GM21786 (cell line): ENCODE results near the gene FRMD4A.
"Not testable (repeated sequence)": the region's sequence is repeated elsewhere in the genome, so short reads cannot be mapped to it uniquely, and the experiment has no call there.

ENCODE experiments used
- ATAC-seq: cut with Tn5 transposase; IDR thresholded peaks from one replicate; pipeline ENCODE4 v1.9.1; 2021; ENCODE audit not compliant: unreplicated experiment

Gene FRMD4A

DNA sequence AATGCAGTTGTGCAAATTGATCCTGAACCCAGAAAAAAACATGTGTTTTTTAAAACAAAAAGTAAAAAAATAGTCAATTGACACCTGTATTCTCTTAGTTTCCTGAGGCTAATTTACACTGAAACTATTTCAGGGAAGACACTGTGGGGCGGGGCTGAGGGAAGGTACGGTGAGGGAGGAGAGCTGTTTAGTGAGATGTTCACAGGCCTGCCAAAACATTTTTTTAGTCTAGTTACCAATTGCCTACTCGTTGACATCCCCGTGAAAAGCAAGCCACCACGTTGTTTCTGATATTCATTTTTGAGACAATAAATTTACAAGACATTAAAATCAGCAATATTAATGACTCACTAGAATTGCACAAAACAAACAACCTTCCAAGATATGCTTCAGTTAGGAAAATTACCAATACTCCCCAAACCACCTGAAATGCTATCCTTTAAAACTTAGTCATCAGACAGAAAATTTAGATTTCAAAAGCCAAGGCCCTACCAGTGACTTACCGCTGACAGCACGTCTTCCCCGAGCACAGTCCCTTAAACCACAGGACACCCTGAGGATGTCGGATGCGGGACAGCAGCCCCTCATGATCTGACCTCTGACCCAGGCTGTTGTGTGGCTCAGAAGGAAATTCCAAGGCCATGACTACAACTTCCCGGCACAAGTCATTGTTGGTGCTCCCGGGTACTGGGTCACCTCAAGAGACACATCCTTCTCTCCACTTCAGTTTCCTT, 464.8 kb downstream of the FRMD4A start:
- ATAC-seq, result no peak

DNA sequence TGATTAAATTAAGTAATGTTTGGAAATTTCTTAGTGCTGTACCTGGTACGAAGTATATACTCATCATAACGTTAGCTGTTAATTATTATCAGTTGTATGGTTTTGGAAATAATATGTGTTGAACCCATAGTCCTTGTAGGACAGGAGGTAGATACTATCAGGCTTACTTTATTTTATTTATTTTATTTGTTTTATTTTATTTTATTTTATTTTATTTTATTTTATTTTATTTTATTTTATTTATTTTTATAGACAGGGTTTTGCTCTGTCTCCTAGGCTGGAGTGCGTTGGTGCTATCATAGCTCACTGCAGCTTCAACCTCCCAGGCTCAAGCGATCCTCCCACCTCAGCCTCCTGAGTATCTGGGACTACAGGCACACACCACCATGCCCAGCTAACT, 465.5 kb downstream of the FRMD4A start:
- not testable (repeated sequence) for ATAC-seq

DNA sequence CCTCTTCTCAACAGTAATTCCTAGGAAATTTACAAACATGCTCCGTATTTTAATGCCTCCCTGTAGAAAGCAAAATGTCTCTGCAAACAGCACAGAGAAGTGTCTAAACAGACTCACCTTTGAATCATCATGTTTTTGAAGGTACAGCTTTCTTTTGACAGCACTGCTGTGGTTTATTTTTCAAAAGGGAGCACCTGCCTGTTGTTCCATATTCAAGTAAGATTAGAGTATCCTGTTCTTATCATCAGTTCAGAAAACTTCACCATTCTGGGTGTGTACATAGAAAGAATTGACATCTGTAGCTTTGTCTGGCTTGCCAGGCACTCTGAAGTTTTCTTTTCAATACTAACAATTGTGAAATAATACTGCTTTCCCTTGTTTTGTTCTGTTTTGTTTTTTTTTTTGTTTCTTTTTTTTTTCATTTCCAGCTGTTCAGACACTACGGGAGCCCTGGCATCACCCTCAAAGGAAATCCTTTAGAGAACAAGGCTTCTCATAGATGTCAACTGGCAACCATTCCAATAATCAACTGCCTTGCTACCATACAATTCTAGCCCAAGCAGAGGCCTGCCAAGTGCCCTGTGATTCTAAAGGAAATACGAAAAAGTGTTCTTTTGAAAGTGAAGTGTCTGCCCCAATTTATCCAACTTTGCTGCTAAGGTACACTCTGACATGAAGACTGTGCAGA, 468.0 kb downstream of the FRMD4A start:
- ATAC-seq, result no peak

DNA sequence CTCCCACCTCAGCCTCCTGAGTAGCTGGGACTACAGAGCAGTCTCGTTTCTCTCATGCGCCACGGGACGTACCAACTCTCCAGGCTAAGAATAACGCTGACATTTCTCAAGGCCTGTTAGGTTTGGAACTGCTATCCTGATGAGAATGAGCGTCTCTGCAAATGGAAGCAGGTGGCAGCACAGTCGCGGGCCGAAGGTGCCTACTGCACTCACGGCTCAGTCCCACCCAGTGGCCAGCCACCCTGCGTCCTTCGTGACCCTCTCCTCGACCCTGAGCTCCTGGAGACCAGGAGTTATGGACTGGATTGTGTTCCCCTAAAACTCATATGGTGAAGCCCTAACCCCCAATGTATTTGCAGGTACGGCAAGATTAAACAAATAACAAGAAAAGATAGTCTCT, 469.8 kb downstream of the FRMD4A start:
- no peak for ATAC-seq

- ATAC-seq, result no peak
These were observed 470.6 kb downstream of the FRMD4A start for GRCh38 chr10:13859979-13860654.

- no peak for ATAC-seq
These were observed 472.0 kb downstream of the FRMD4A start for GRCh38 chr10:13858709-13859108.

GRCh38 chr10:13857451-13857850, 473.3 kb downstream of the FRMD4A start:
- ATAC-seq, result no peak

DNA sequence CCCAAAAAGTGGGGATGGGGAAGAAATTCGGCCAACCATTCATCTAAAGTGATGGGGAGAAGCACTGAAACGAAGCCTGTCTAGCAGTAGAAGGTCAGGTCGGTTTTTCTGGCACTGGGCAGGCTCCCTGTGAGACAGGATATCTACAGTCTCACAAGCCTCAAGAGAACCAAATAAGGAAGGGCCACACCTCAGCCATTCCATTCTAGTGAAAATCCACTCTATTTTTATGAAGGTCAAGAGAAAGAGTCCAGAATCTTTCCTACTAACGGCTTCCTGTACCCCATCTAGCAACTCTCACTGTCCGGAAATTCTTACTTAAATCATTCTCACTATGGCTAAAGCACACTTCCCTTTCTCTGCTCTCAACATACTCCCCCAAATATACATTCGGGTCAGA, 476.9 kb downstream of the FRMD4A start:
- no peak for ATAC-seq

GRCh38 chr10:13852872-13853271, 477.9 kb downstream of the FRMD4A start:
- ATAC-seq, result no peak

DNA sequence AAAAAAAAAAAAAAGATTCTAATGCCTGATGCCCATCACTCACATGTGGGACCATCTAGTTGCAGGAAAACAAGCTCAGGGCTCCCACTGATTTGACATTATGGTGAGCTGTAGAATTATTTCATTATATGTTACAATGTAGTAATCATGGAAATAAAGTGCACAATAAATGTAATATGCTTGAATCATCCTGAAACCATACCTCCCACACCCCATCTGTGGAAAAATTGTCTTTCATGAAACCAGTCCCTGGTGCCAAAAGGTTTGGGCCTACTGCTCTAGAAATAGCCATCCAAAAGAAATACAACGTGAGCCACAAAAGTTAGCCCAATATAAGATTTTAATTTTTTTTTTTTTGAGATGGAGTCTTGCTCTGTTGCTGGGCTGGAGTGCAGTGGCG, 478.8 kb downstream of the FRMD4A start:
- no peak for ATAC-seq

DNA sequence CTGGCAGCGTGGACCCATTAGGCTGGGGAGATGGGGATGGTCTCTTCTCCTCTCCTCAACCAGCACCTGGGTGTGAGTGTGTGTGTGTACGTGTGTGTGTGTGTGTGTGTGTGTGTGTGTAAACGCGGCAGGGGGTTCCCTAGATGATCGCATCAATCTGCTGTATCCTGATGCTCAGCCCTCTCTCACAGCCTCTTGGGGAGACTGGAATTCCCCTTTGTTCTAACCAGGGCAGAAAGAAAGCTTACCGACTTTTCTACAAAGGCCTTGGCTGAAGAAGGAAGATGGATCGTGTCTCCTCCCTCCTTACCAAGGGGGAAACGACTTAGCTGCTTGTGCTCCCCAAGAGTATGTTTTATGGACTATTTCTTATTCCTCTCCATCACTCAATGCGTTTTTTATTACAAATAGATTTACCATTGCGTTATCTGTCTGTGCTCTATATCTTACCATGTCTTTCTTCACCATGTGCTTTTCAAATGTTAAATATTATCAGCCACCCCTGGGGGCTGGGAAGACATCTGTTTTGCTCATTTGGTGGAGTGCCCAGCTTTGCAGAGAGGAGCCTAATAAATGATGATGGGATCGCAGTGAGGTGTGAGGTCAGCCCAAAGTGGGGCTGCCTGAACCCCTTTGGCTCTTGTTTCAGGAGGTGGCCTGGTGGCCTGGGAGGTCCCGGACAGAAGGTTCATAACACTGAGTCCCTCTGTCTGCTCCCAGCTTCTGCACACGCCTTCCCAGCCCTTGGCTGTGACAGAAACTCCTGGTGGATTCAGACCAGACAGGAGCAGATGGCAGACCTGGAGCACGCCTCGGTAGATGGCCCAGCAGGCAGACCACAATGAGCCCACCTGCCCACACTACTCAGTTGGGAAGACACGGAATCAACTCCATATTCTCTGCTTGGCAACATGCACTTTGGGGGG, 481.9 kb downstream of the FRMD4A start:
- ATAC-seq, result no peak

GRCh38 chr10:13847201-13847631, 483.5 kb downstream of the FRMD4A start:
- no peak for ATAC-seq

- no peak for ATAC-seq
These were observed 484.8 kb downstream of the FRMD4A start for GRCh38 chr10:13845897-13846296.

GRCh38 chr10:13844651-13845050, 486.1 kb downstream of the FRMD4A start:
- no peak for ATAC-seq

DNA sequence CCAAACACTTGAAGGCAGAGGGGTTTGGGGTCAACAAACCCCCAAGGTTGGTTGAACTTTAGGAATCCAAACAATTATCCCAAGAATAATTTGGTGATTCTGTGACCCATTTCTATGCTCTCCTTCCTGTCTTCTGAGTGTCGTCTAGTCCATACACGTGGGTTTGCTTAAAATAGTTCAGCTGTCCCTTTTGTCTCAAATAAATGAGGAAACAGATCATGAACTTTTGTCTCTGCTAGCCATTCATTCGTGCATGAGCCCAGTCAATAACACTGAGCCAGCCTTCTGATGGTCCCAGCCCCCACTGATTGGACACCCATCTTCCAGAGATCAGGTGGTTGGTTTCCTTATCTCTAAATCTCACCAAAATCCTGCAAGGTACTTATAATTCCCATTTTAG, 488.6 kb downstream of the FRMD4A start:
- ATAC-seq, result no peak

GRCh38 chr10:13840036-13840435, 490.7 kb downstream of the FRMD4A start:
- no peak for ATAC-seq

DNA sequence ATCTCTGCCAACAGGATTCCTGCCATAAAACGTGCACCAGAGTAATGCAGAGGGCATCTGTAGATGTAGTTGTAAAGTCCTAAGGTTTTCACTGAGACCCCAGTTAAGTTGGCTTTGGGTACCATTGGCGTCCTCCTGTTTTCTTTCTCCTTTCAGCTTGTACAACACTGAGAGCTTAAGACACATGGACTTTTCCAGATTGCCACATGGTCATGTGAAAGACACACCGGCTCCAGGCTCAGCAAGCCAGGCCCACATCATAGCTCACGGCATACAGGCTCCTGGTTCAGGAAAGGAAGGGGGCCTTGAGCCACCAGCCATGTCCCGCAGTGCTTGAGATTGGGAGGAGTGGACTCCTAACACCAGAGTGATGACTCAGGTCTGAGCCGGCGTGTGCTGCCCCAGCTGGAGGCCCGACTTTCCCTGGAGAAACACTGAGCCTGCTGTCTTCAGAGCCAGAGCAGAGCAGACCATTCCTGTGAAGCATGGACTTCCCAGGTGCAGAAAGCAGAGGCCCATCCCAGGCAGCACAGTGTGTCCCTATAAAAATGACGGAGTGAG, 491.2 kb downstream of the FRMD4A start:
- no peak for ATAC-seq

DNA sequence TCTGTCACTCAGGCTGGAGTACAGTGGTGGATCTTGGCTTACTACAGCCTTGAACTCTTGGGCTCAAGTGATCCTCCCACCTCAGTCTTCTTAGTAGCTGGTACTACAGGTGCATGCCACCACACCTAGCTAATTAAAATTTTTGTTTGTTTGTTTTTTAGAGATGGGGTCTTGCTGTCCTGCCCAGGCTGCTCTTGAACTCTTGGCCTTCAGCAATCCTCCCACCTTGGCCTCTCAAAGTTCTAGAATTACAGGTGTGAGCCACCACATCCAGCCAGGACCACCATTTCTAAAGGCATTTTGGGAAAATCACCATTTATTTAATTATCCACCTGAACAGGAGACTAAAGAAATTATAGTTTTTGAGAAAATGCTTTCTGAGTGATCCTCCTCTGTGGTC, 491.7 kb downstream of the FRMD4A start:
- ATAC-seq, result no peak

GRCh38 chr10:13837966-13838365, 492.8 kb downstream of the FRMD4A start:
- ATAC-seq, result no peak

DNA sequence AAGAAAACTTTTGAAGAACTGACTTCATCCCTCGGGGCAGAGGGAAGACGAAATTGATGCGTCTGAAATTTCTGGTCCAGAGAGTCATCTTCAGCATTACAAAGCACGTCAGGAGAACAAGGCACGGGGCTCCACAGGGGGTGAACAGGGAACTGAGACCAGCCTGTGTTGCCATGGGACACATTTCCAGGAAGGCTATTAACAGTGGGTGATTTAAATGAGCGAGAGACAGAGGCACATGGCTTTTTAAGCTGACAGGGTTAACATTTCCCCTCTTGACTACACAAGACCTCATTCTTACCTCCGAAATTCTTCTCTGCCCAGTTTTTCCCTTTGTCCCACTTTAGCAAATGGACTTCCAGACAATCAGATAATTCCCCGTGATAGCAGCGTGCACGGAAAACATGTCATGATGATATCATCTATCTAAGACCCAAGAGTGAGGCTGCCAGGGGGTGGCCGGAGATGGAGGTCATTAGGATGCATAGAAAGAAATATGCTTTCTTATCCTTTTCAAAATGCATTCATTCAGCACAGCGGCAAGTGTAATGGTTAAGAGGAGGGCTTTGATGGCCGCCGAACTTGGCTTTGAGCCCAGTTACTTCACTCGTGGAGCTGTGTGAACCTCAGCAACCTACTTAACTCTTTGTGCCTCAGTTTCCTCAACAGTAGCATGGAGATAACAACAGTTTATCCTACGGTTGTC, 496.0 kb downstream of the FRMD4A start:
- ATAC-seq, result no peak
